Lung (tissue), 12 donors: ENCODE data around the gene VRK3. TPM values are rescaled to one million over a fixed set of nuclear protein-coding genes. Genes with fewer than 3 reads are reported as not detected.

Experiments
- ATAC-seq: fragments of 200-7000 bp; cut with Tn5 transposase; one replicate; pipeline ENCODE4 v1.9.1; 2020; ENCODE audit warnings: moderate number of reproducible peaks; ENCODE audit not compliant: insufficient read depth, low FRiP score
- DNase-seq, 3 donors: peaks; one replicate each; pipeline ENCODE4 v3.0.0-alpha.2; 2013 to 2017
- H3K27ac ChIP-seq, 2 donors: one replicate each; pipeline ENCODE4 v1.5.1; 2013; ENCODE audit warnings: mild to moderate bottlenecking in 2 of 2, moderate library complexity in 2 of 2, control low read depth in 1 of 2, inconsistent platforms in 1 of 2, low read depth in 1 of 2, low read length in 1 of 2
- H3K27me3 ChIP-seq, 3 donors: one replicate each; pipeline ENCODE4 v1.5.1; 2013; ENCODE audit warnings: low read length in 2 of 3; ENCODE audit not compliant: control insufficient read depth in 3 of 3, insufficient read depth in 3 of 3
- H3K36me3 ChIP-seq, 4 donors: one replicate each; pipeline ENCODE4 v1.5.1; 2013; ENCODE audit warnings: low read length in 4 of 4, mild to moderate bottlenecking in 1 of 4, moderate library complexity in 1 of 4; ENCODE audit not compliant: control insufficient read depth in 4 of 4, insufficient read depth in 4 of 4
- H3K4me1 ChIP-seq, 5 donors: one replicate each; pipeline ENCODE4 v1.5.1; 2013; ENCODE audit warnings: low read length in 5 of 5, mild to moderate bottlenecking in 2 of 5, moderate library complexity in 1 of 5; ENCODE audit not compliant: control insufficient read depth in 5 of 5, insufficient read depth in 5 of 5
- H3K4me3 ChIP-seq: one replicate; pipeline ENCODE4 v1.5.1; 2013; ENCODE audit warnings: mild to moderate bottlenecking, control low read depth, moderate library complexity
- H3K9ac ChIP-seq, 2 donors: one replicate each; pipeline ENCODE4 v1.5.1; 2013; ENCODE audit warnings: low read length in 2 of 2, control low read depth in 1 of 2; ENCODE audit not compliant: insufficient read depth in 1 of 2
- H3K9me3 ChIP-seq, 4 donors: one replicate each; pipeline ENCODE4 v1.5.1; 2013; ENCODE audit warnings: low read length in 3 of 4, mild to moderate bottlenecking in 1 of 4, moderate library complexity in 1 of 4; ENCODE audit not compliant: control insufficient read depth in 4 of 4, insufficient read depth in 3 of 4
- WGBS, 2 donors: extraction: QIAGEN DNeasy Blood & Tissue Kit; methylation state at CpG; one replicate each; pipeline ENCODE4 v1.1.7; 2013; 5-methylcytosine and 5-hydroxymethylcytosine counted together
- polyA plus RNA-seq, 2 donors: library from polyadenylated mRNA; stranded (reverse); fragments of 200-250 nt; gene quantifications; one replicate each; pipeline ENCODE4 v1.2.1, GENCODE V29; 2013
- total RNA-seq, 2 donors: library from RNA; depleted of rRNA in 1 of 2; stranded (reverse); fragments of >200 nt in 1 of 2; gene quantifications; one replicate each; pipeline ENCODE4 v1.2.1, GENCODE V29; 2014 to 2021
- TF ChIP-seq, protein P1 (sequence below): IDR thresholded peaks from 2 replicates; pipeline ENCODE4 v1.5.1; 2012; ENCODE audit warnings: mild to moderate bottlenecking; ENCODE audit errors: control extremely low read depth, extremely low read depth
- donor health status: control.
- donor health status: control.
- donor health status: Bipolar disorder and iron deficiency.
- donor health status: healthy.
- donor health status: DM: yes; HTN: yes; CAD: no.

The VRK3 gene
- total and polyA plus RNA-seq, 4 donors: 15.7 to 48.0 (median 34.4) TPM

- Histone ChIP-seq H3K9ac (no peak overlapping the region), H3K9me3 (no peaks in the 10 kb centered on the region), H3K4me1 (peaks cover 0 to 5% (median 0%) of the 10 kb centered on the region in 5 donors), H3K4me3 (no peak overlapping the region), H3K27ac (peak overlapping the region in 1 of 2 donors; percentile 38), H3K27me3 (no peaks in the 10 kb centered on the region), H3K36me3 (peaks cover 24 to 81% (median 51%) of the 10 kb centered on the region in 4 donors)
- no peak for DNase-seq
- WGBS, 2 donors: 74 to 76% methylated on average over 11 of the region's 11 CpGs
- peak; percentile 36 for ATAC-seq
- TF ChIP-seq, protein P1, sequence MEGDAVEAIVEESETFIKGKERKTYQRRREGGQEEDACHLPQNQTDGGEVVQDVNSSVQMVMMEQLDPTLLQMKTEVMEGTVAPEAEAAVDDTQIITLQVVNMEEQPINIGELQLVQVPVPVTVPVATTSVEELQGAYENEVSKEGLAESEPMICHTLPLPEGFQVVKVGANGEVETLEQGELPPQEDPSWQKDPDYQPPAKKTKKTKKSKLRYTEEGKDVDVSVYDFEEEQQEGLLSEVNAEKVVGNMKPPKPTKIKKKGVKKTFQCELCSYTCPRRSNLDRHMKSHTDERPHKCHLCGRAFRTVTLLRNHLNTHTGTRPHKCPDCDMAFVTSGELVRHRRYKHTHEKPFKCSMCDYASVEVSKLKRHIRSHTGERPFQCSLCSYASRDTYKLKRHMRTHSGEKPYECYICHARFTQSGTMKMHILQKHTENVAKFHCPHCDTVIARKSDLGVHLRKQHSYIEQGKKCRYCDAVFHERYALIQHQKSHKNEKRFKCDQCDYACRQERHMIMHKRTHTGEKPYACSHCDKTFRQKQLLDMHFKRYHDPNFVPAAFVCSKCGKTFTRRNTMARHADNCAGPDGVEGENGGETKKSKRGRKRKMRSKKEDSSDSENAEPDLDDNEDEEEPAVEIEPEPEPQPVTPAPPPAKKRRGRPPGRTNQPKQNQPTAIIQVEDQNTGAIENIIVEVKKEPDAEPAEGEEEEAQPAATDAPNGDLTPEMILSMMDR: no peak
Measured at GRCh38 chr19:50003810-50004419, 21.3 kb downstream of the VRK3 start.

DNA sequence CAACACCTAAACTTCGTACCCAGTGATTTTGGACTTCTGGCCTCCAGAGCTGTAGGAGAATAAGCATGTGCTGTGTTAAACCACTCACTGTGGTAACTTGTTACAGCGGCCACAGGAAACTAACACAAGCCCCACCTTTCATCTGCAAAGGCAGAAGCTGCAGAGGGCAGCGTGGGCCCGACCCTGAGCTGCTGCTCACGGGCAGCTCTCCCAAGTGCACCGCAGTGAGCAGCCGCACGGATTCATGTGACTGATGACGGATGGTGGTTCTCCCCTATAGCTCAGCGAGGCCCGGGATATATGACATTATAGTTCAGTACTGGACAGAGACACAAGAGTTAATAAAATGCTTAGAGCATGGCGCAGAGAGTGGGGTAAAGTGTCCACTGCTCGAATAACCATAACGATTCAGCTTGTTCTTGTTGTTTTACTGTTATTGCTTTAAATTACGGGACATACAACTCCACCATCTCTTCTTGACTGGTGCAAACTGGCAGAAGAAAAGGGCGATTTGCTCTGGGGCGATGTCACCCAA, 21.9 kb downstream of the VRK3 start:
- ATAC-seq: no peak
- H3K27me3 ChIP-seq: no peaks in the 10 kb centered on the region
- H3K4me3 ChIP-seq: no peak overlapping the region
- H3K9ac ChIP-seq: no peak overlapping the region
- H3K4me1 ChIP-seq: peaks cover 0 to 5% (median 0%) of the 10 kb centered on the region in 5 donors
- 87 to 91% methylated on average over 17 of the region's 17 CpGs for WGBS, 2 donors
- peaks cover 21 to 77% (median 52%) of the 10 kb centered on the region in 4 donors for H3K36me3 ChIP-seq
- no peak overlapping the region for H3K27ac ChIP-seq
- DNase-seq: no peak
- H3K9me3 ChIP-seq: no peaks in the 10 kb centered on the region
- TF ChIP-seq, protein P1: no peak

GRCh38 chr19:50002386-50002960, 22.7 kb downstream of the VRK3 start:
- H3K27ac ChIP-seq: no peak overlapping the region
- H3K27me3 ChIP-seq: no peaks in the 10 kb centered on the region
- no peak for ATAC-seq
- H3K4me1 ChIP-seq: peaks cover 0 to 5% (median 0%) of the 10 kb centered on the region in 5 donors
- peak in 1 of 3 donors; percentile 15 for DNase-seq
- WGBS, 2 donors: 87 to 93% methylated on average over 6 of the region's 6 CpGs
- peaks cover 18 to 74% (median 45%) of the 10 kb centered on the region in 4 donors for H3K36me3 ChIP-seq
- no peak overlapping the region for H3K9ac ChIP-seq
- H3K4me3 ChIP-seq: no peak overlapping the region
- TF ChIP-seq, protein P1: no peak
- H3K9me3 ChIP-seq: no peaks in the 10 kb centered on the region
